ENCODE results near the gene LYST. TPM values are rescaled to one million over a fixed set of nuclear protein-coding genes. Genes with fewer than 3 reads are reported as not detected.

Gene LYST
- total and polyA plus RNA-seq, 2 of the 4 experiments (the other 2 are of a cell fraction) = 2.2 to 7.2 TPM

GRCh38 chr1:235689356-235689755, 177.3 kb downstream of the LYST start:
- Histone ChIP-seq H2AK5ac (ENCODE audit: low read depth, low read length) (no peak overlapping the region), H3K4me2 (ENCODE audit: low read depth, low read length) (no peak overlapping the region), H3K9me1 (ENCODE audit: insufficient read depth, low read length) (peaks cover 3% of the 10 kb centered on the region; the same call in 1 of the 2 replicates), H3K4ac (ENCODE audit: low read depth, low read length) (no peak overlapping the region), H3K4me1 (ENCODE audit: control insufficient read depth, insufficient read depth, low read length) (no peaks in the 10 kb centered on the region), H3K56ac (ENCODE audit: extremely low read depth, insufficient read depth, low read length) (no peak overlapping the region), H2BK120ac (ENCODE audit: low read depth, low read length) (no peak overlapping the region), H3K9me3 (ENCODE audit: control insufficient read depth, insufficient read depth, low read length) (no peaks in the 10 kb centered on the region), H4K5ac (ENCODE audit: low read depth, low read length) (no peak overlapping the region), H3K36me3 (ENCODE audit: control insufficient read depth, insufficient read depth, low read length) (peaks cover 3% of the 10 kb centered on the region), H3K79me1 (ENCODE audit: low read depth in 1 of 2, low read length in 2 of 2) (no peaks in the 10 kb centered on the region), H4K8ac (ENCODE audit: low read depth in 2 of 2, low read length in 2 of 2) (no peak overlapping the region), H2BK20ac (ENCODE audit: low read depth, low read length) (no peak overlapping the region), H2BK15ac (ENCODE audit: low read depth, low read length) (no peak overlapping the region), H2BK5ac (ENCODE audit: low read depth, low read length, poor library complexity, severe bottlenecking) (peak overlapping the region; percentile 33), H4K91ac (ENCODE audit: insufficient read depth, low read depth, low read length) (no peak overlapping the region), H3K27me3 (ENCODE audit: control insufficient read depth, insufficient read depth, low read length) (no peaks in the 10 kb centered on the region), H4K20me1 (ENCODE audit: insufficient read depth, low read length) (no peaks in the 10 kb centered on the region), H3K14ac (replicated peaks; ENCODE audit: low read depth, low read length) (no peak overlapping the region), H3K18ac (ENCODE audit: low read depth, low read length) (no peak overlapping the region), H3K4me3 (ENCODE audit: insufficient read depth, low read depth, low read length) (no peak overlapping the region), H2AK9ac (replicated peaks; ENCODE audit: low read depth, low read length, poor library complexity) (no peak overlapping the region), H2AFZ (replicated peaks; ENCODE audit: low read length, poor library complexity) (no peak overlapping the region), H3K23ac (ENCODE audit: low read depth, low read length) (no peak overlapping the region), H3K9ac (ENCODE audit: low read depth, low read length) (no peak overlapping the region), H3K27ac (ENCODE audit: insufficient read depth, low read length) (no peak overlapping the region)
- POLR2A ChIA-PET (ENCODE audit: unreplicated experiment) = no interaction called here
- no CpG with 5 or more reads among the region's 4 CpGs for WGBS, 2 experiments (ENCODE audit: extremely low coverage in 2 of 2, insufficient read length in 1 of 2)
- intact Hi-C loops (cut with micrococcal nuclease) = no loop called here
- BruUV-seq (replicated peaks) = no TSS peak
- CTCF ChIA-PET = no interaction called here
- dilution Hi-C loops (cut with HindIII; ENCODE audit: low sequenced_read_pairs, unreplicated experiment) = no loop called here
- no peak for TF ChIP-seq RAD21 (IDR thresholded peaks at IDR 0.05; ENCODE audit: low read length)
- no peak for TF ChIP-seq CHD1 (IDR thresholded peaks at IDR 0.05; ENCODE audit: low read depth, low read length)
- no peak for TF ChIP-seq MAFK (IDR thresholded peaks at IDR 0.05; ENCODE audit: low read depth, low read length)
- no peak for TF ChIP-seq NFE2L2 (IDR thresholded peaks at IDR 0.05; ENCODE audit: low read depth, low read length)
- TF ChIP-seq MAZ (IDR thresholded peaks at IDR 0.05; ENCODE audit: borderline replicate concordance, low read depth, low read length) = no peak
- ATAC-seq (ENCODE audit: low read depth) (no peak), DNase-seq (no peak)
- in situ Hi-C loops (cut with MboI; ENCODE audit: low sequenced_read_pairs) = no loop called here

Data from IMR-90 (cell line).